Measurements from ENCODE around the gene ICE1. TPM values are rescaled to one million over a fixed set of nuclear protein-coding genes. Genes with fewer than 3 reads are reported as not detected.
A peak's percentile ranks its signal among the peaks of the same experiment; 100 is the strongest.

ICE1 gene
- polyA plus RNA-seq, 1 donor (not counting 4 experiments of a cell fraction or from before 2014, with no cell fraction given) = 18.4 TPM

- Histone ChIP-seq H3K9me1 (ENCODE audit: control insufficient read depth, extremely low read depth, insufficient read depth, low read length) (no peaks in the 10 kb centered on the region), H3K4me3 (ENCODE audit: control insufficient read depth in 2 of 3, extremely low read depth in 1 of 3, insufficient read depth in 2 of 3, low read depth in 1 of 3, low read length in 3 of 3) (peak overlapping the region; percentile 78 to 95 (median 86)), H4K20me1 (ENCODE audit: control insufficient read depth, extremely low read depth, insufficient read depth, low read length) (peaks cover 4% of the 10 kb centered on the region), H3K4me1 (ENCODE audit: control insufficient read depth, extremely low read depth, insufficient read depth, low read length) (peaks cover 25% of the 10 kb centered on the region), H3K4me2 (ENCODE audit: control insufficient read depth, extremely low read depth, insufficient read depth, low read depth, low read length) (peak overlapping the region; percentile 97), H2AFZ (ENCODE audit: control insufficient read depth, low read length) (no peak overlapping the region), H3K9me3 (ENCODE audit: control insufficient read depth, low read depth, low read length) (no peaks in the 10 kb centered on the region), H3K36me3 (ENCODE audit: control insufficient read depth in 2 of 2, extremely low read depth in 1 of 2, insufficient read depth in 2 of 2, low read length in 2 of 2) (no peaks in the 10 kb centered on the region), H3K27me3 (ENCODE audit: control insufficient read depth, extremely low read depth, insufficient read depth, low read length) (no peaks in the 10 kb centered on the region), H3K9ac (ENCODE audit: control insufficient read depth, extremely low read depth, insufficient read depth, low read length) (peak overlapping the region; percentile 79), H3K79me2 (ENCODE audit: control insufficient read depth, insufficient read depth, low read length) (peaks cover 60% of the 10 kb centered on the region), H3K27ac (ENCODE audit: control insufficient read depth, insufficient read depth, low read length) (peak overlapping the region; percentile 86)
- FAIRE-seq (no peak), DNase-seq (ENCODE audit: low read depth, low spot score) (no peak)
- dilution Hi-C loops (cut with MboI; ENCODE audit: extremely low pct_ligation_motif_present, low sequenced_read_pairs) = no loop called here
- TF ChIP-seq CTCF (optimal IDR thresholded peaks at IDR 0.05 in 1 of 3, IDR thresholded peaks at IDR 0.05 in 1 of 3, conservative IDR thresholded peaks at IDR 0.05 in 1 of 3; ENCODE audit: extremely low read depth in 1 of 3, insufficient read depth in 2 of 3, low read length in 3 of 3) (no peak), EZH2 (IDR thresholded peaks at IDR 0.05; ENCODE audit: low read length) (no peak)
These were observed 1.1 kb downstream of the ICE1 start for GRCh38 chr5:5423586-5423985.

GRCh38 chr5:5424736-5425135 lies 2.3 kb downstream of the ICE1 start:
- FAIRE-seq = no peak
- peaks cover 25% of the 10 kb centered on the region for H3K4me1 ChIP-seq (ENCODE audit: control insufficient read depth, extremely low read depth, insufficient read depth, low read length)
- DNase-seq (ENCODE audit: low read depth, low spot score) = no peak

More at GRCh38 chr5:5424736-5425135, 2.3 kb downstream of the ICE1 start:
- Histone ChIP-seq H2AFZ (ENCODE audit: control insufficient read depth, low read length) (no peak overlapping the region), H3K9ac (ENCODE audit: control insufficient read depth, extremely low read depth, insufficient read depth, low read length) (no peak overlapping the region), H3K4me3 (ENCODE audit: control insufficient read depth in 2 of 3, extremely low read depth in 1 of 3, insufficient read depth in 2 of 3, low read depth in 1 of 3, low read length in 3 of 3) (no peak overlapping the region), H3K9me3 (ENCODE audit: control insufficient read depth, low read depth, low read length) (no peaks in the 10 kb centered on the region), H3K27ac (ENCODE audit: control insufficient read depth, insufficient read depth, low read length) (no peak overlapping the region), H4K20me1 (ENCODE audit: control insufficient read depth, extremely low read depth, insufficient read depth, low read length) (peaks cover 4% of the 10 kb centered on the region), H3K27me3 (ENCODE audit: control insufficient read depth, extremely low read depth, insufficient read depth, low read length) (no peaks in the 10 kb centered on the region), H3K36me3 (ENCODE audit: control insufficient read depth in 2 of 2, extremely low read depth in 1 of 2, insufficient read depth in 2 of 2, low read length in 2 of 2) (no peaks in the 10 kb centered on the region), H3K79me2 (ENCODE audit: control insufficient read depth, insufficient read depth, low read length) (peaks cover 72% of the 10 kb centered on the region), H3K4me2 (ENCODE audit: control insufficient read depth, extremely low read depth, insufficient read depth, low read depth, low read length) (peak overlapping the region; percentile 97), H3K9me1 (ENCODE audit: control insufficient read depth, extremely low read depth, insufficient read depth, low read length) (no peaks in the 10 kb centered on the region)
- no peak for TF ChIP-seq CTCF (optimal IDR thresholded peaks at IDR 0.05 in 1 of 3, IDR thresholded peaks at IDR 0.05 in 1 of 3, conservative IDR thresholded peaks at IDR 0.05 in 1 of 3; ENCODE audit: extremely low read depth in 1 of 3, insufficient read depth in 2 of 3, low read length in 3 of 3)
- TF ChIP-seq EZH2 (IDR thresholded peaks at IDR 0.05; ENCODE audit: low read length) = no peak
- dilution Hi-C loops (cut with MboI; ENCODE audit: extremely low pct_ligation_motif_present, low sequenced_read_pairs) = no loop called here
